SK-N-SH treated with all-trans-retinoic acid at 6 μM for 48 hours (cell line): ENCODE measurements around the gene CHRNA7.

Experiments
- ARNTL ChIP-seq: fragments of 450-650 bp; formaldehyde crosslinking; IDR thresholded peaks from 2 replicates; pipeline ENCODE4 v1.5.0; 2020; ENCODE audit warnings: low read depth, mild to moderate bottlenecking, moderate library complexity, borderline replicate concordance
- BACH2 ChIP-seq: fragments of 250-450 bp; sonication (Bioruptor Pico); IDR thresholded peaks from 2 replicates; pipeline ENCODE4 v1.9.0; 2021; ENCODE audit warnings: mild to moderate bottlenecking, borderline replicate concordance
- GLIS3 ChIP-seq: fragments of 250-450 bp; sonication (Bioruptor Pico); IDR thresholded peaks from 2 replicates; pipeline ENCODE4 v1.5.0; 2020; ENCODE audit warnings: mild to moderate bottlenecking, moderate library complexity
- RARB ChIP-seq: fragments of 250-450 bp; sonication (Bioruptor Pico); IDR thresholded peaks from 2 replicates; pipeline ENCODE4 v1.8.0; 2021; ENCODE audit warnings: mild to moderate bottlenecking, moderate library complexity
- TCF4 ChIP-seq: fragments of 250-450 bp; sonication (Bioruptor Pico); IDR thresholded peaks from 2 replicates; pipeline ENCODE4 v1.8.0; 2021; ENCODE audit warnings: mild to moderate bottlenecking, moderate library complexity, borderline replicate concordance
- TOX ChIP-seq: fragments of 250-450 bp; sonication (Bioruptor Pico); IDR thresholded peaks from 2 replicates; pipeline ENCODE4 v1.8.0; 2021; ENCODE audit warnings: mild to moderate bottlenecking, moderate library complexity, borderline replicate concordance
- ZFP3 ChIP-seq: fragments of 250-450 bp; sonication (Bioruptor Pico); IDR thresholded peaks from 2 replicates; pipeline ENCODE4 v1.5.0; 2020; ENCODE audit warnings: mild to moderate bottlenecking, moderate library complexity
- ZFP30 ChIP-seq: fragments of 450-650 bp; formaldehyde crosslinking; IDR thresholded peaks from 2 replicates; pipeline ENCODE4 v1.5.0; 2022; ENCODE audit warnings: mild to moderate bottlenecking, moderate library complexity
- ZNF565 ChIP-seq: fragments of 450-650 bp; formaldehyde crosslinking; conservative IDR thresholded peaks from 2 replicates; pipeline ENCODE4 v1.5.0; 2020; ENCODE audit warnings: low read depth, mild to moderate bottlenecking, moderate library complexity
- ZNF70 ChIP-seq: fragments of 450-650 bp; formaldehyde crosslinking; IDR thresholded peaks from 2 replicates; pipeline ENCODE4 v1.5.0; 2020; ENCODE audit warnings: mild to moderate bottlenecking, moderate library complexity
- TF ChIP-seq, protein P1 (sequence below): fragments of 250-450 bp; sonication (Bioruptor Pico); IDR thresholded peaks from 2 replicates; pipeline ENCODE4 v1.8.0; 2020; ENCODE audit warnings: mild to moderate bottlenecking, moderate library complexity, borderline replicate concordance
- TF ChIP-seq, protein P2 (sequence below): fragments of 250-450 bp; sonication (Bioruptor Pico); IDR thresholded peaks from 2 replicates; pipeline ENCODE4 v1.5.1; 2021; ENCODE audit warnings: mild to moderate bottlenecking, moderate library complexity

DNA sequence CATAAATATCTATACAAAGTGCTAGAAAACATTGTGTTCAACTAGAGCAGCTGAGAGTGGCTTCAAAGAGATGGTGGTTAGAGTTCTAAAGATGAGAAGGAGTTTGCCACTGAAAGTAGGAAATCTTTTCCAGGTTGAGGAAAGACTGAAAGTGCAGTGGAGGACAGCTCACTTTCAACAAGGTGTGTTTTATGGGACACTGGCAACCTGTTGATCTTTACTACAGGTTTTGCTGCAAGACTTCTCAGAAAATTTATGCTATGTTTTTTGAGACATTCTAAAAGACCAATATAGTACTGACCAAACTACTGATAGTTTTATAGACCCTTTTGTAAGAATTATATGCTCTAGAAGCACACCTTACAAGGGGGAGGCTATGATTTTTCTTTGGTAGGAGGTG, 3.8 kb downstream of the CHRNA7 start:
- no peak for TF ChIP-seq RARB (CRISPR knock-in tag)
- TF ChIP-seq, protein P1, sequence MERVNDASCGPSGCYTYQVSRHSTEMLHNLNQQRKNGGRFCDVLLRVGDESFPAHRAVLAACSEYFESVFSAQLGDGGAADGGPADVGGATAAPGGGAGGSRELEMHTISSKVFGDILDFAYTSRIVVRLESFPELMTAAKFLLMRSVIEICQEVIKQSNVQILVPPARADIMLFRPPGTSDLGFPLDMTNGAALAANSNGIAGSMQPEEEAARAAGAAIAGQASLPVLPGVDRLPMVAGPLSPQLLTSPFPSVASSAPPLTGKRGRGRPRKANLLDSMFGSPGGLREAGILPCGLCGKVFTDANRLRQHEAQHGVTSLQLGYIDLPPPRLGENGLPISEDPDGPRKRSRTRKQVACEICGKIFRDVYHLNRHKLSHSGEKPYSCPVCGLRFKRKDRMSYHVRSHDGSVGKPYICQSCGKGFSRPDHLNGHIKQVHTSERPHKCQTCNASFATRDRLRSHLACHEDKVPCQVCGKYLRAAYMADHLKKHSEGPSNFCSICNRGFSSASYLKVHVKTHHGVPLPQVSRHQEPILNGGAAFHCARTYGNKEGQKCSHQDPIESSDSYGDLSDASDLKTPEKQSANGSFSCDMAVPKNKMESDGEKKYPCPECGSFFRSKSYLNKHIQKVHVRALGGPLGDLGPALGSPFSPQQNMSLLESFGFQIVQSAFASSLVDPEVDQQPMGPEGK (CRISPR knock-in tag) = no peak
- no peak for TF ChIP-seq ARNTL (CRISPR knock-in tag)
- no peak for TF ChIP-seq ZFP30 (CRISPR knock-in tag)
- TF ChIP-seq TOX (CRISPR knock-in tag) = no peak
- TF ChIP-seq TCF4 (CRISPR knock-in tag) = no peak
- no peak for TF ChIP-seq BACH2 (CRISPR knock-in tag)
- TF ChIP-seq, protein P2, sequence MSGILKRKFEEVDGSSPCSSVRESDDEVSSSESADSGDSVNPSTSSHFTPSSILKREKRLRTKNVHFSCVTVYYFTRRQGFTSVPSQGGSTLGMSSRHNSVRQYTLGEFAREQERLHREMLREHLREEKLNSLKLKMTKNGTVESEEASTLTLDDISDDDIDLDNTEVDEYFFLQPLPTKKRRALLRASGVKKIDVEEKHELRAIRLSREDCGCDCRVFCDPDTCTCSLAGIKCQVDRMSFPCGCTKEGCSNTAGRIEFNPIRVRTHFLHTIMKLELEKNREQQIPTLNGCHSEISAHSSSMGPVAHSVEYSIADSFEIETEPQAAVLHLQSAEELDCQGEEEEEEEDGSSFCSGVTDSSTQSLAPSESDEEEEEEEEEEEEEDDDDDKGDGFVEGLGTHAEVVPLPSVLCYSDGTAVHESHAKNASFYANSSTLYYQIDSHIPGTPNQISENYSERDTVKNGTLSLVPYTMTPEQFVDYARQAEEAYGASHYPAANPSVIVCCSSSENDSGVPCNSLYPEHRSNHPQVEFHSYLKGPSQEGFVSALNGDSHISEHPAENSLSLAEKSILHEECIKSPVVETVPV (CRISPR knock-in tag) = no peak
- TF ChIP-seq ZNF565 = no peak
- no peak for TF ChIP-seq ZFP3 (CRISPR knock-in tag)
- no peak for TF ChIP-seq GLIS3 (CRISPR knock-in tag)
- TF ChIP-seq ZNF70 (CRISPR knock-in tag) = no peak
